Measurements from ENCODE around the gene ARHGAP19.
"Not testable (repeated sequence)": the region's sequence is repeated elsewhere in the genome, so short reads cannot be mapped to it uniquely, and the experiment has no call there.

ARHGAP19 gene

DNA sequence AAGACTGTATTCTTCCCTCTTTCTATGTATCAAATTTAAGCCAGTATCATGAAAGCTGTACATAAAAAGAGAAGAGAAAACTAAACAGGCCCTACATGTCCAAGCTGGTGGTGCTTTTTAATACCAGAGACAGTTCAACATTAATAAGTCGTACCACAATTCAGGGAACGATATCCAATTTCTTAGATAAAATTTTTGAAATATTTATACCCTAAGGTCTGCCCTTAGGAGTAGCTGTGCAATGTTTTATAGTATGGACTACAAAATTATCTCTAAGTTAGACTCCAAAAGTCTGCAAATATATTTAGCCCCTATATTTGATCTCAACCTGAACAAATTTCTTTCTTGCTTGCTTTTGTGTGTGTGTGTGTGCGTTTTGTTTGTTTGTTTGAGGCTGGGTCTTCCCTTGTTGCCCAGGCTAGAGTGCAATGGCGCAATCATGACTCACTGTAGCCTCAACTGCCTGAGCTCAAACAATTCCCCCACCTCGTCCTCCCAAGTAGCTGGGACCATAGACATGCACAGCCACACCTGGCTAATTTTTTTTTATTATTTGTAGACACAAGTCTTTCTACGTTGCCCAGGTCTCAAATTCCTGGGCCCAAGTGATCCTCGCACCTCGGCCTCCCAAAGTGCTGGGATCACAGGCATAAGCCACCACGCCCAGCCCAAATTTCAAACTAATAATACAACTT, 13.2 kb downstream of the ARHGAP19 start:
- DNase-seq: no peak

DNA sequence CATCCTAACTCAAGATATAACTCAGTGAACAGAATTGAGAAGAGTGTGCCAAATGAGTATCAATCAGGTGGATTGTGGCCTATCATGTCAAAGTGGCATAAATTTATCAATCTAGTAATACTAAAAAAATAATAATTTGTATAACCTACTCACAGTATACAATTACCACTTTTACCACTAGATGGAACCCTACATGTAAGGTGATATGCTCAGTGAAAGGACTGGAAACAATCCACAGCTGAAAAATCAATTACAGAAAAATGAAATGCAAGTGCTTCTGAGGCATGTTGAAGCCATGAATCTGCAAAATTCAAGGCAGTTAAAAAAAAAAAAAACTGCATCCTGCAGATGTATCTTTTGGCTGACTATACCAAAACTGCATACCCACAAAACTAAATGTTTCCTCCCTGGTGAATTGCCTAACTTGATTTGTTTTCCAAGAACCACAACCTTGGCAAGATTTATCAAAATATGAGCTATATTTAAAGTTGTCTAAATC, 13.9 kb downstream of the ARHGAP19 start:
- peak; percentile 50 for DNase-seq

DNA sequence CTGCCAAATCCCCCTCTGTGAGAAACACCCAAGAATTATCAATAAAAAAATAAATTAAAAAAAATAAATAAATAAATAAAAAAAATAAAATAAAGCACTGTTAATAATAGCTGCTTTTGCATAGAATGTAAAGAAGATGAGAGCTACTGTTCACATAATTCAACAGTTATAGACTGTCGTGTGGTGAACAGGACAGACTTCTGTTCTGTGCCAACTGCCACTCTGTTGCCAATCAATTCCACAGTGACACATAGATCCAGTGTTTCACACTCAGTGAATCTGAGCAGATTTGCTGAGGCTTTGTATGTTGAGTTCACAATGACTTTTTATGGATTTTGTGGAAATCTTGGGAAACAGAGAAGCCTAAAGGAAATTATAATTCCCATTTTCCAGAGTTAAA, 14.9 kb downstream of the ARHGAP19 start:
- DNase-seq: no peak

DNA sequence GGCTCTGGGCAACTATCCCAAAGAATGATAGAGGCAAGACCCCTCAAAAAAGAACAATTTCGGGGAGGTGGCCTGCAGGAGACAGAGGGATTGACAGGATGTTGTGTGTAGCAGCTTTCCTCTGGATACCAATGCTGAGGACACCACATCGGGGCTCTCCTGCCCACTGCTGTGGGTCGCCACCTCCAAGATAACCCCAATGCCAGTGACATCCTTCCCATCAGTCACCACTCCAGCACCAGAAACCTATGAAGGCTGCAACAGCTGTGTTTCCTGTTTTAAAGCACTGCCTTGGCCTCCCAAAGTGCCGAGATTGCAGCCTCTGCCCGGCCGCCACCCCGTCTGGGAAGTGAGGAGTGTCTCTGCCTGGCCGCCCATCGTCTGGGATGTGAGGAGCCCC, 17.6 kb downstream of the ARHGAP19 start:
- DNase-seq: no peak

DNA sequence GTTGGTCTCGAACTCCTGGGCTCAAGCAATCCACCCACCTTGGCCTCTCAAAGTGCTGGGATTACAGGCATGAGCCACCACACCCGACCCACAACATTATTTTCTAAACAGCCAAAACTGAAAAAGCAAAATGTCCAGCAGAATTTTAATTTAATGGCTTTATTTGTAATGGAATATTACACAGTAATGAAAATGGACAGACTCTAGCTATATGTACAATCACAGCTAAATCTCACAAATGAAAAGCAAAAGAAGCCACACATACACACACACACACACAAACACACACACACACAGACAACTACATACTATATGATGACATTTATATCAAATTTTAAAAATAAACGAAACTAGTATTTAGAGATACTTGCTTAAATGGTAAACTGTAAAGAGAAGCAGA, 18.7 kb downstream of the ARHGAP19 start:
- no peak for DNase-seq

DNA sequence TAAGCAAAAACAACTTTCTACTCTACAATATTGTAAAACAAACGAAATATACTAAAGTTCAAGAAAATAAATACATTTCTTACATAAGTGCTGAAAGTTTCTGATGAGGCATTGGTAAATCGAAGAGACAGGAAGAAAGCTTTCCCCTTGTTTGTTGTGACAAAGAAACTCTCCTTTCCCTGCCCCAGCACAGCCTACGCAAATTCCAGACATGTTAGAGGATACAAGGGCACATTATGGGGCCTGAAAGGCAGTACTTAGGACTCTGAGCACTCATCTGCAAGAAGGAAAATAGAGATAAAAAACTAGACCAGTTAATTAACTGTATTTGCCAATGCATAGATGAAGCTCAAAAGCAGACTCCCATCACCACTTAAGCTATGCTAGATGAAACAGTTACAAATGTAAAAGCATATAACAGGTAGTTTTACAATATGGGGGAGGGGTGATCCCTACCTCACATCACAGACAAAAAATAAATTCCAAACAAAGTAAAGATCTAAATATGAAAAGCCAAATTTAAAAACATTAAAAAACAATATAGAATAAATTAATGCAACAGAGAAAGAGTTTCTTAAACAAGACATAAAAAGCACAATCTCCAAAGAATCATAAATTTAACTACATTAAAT, 21.8 kb downstream of the ARHGAP19 start:
- no peak for DNase-seq

DNA sequence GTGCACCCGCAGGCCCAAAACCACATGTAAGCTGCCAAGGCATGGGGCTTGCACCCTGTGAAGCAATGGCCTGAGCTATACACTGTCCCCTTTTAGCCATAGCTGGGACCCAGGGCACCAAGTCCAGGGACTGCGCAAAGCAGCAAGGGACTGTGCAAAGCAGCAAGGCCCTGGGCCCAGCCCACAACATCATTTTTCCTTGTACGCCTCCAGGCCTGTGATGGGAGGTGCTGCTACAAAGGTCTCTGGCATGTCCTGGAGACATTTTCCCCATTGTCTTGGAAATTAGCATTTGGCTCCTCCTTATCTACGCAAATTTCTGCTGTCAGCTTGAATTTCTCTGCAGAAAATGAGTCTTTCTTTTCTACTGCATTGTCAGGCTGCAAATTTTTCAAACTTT, 24.8 kb downstream of the ARHGAP19 start:
- DNase-seq: no peak

DNA sequence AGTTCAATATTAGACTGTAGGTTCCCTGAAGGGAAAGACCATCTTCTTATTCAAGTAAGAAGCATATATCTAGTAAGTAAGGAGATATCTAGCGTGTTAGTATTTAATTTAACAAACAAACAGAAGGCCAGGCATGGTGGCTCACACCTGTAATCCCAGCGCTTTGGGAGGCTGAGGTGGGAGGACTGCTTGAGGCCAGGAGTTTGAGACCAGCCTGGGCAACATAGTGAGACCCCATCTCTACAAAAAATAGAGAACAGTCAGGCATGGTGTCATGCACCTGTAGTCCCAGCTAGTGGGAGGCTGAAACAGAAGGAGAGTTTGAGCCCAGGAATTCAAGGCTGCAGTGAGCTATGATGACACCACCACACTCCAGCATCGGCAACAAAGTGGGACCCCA, 27.3 kb downstream of the ARHGAP19 start:
- DNase-seq: not testable (repeated sequence)

DNA sequence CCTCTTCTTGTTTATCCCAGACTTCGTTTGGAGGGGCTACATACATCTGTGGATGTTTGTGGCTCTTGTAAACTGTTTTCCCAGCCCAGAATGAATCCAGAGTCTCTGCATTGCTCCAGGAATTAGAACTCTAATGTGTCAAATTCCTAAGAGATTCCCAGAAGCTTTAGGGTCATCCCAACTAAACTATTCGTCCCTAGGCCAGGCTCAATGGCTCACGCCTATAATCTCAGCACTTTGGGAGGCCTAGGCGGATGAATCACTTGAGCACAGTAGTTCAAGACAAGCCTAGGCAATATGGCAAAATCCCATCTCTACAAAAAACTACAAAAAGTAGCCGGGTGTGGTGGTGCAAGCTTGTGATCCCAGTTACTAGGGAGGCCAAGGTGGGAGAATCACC, 28.5 kb downstream of the ARHGAP19 start:
- no peak for DNase-seq

DNA sequence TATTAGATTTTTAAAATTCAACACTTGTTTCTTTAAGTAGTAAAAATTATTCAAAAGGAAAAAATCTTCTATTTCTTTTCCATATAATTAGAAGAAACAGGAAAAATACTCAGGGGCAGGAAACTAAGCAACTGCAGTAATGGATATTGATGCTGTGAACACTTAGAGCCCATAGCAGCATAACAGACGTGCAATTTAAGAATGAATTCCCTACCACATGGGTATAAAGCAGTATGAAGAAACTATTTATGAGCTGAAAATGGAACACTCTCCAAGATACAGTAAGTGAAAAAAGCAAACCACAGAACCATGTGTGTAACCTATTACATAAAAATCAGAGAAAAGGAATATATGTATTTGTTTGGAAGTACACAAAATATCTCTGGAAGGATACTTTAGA, 30.8 kb downstream of the ARHGAP19 start:
- DNase-seq: no peak

DNA sequence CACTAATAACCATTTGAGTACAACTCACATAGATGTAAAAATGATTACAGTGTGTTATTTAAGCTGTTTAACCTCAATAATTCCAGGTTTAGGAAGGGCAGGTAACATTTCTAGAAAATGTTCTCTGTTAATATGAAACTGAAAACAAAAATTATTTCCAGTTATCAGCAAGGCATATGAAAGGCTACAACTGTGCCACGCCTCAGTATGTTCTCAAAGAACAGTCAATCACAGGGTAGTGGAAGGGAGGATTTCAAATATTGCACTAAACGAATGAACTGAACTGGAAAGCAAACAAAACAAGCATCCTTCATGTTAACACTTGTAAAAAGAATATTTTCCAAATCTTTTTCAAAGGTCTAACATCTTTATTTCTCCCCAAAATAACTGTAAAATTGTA, 31.3 kb downstream of the ARHGAP19 start:
- no peak for DNase-seq

DNA sequence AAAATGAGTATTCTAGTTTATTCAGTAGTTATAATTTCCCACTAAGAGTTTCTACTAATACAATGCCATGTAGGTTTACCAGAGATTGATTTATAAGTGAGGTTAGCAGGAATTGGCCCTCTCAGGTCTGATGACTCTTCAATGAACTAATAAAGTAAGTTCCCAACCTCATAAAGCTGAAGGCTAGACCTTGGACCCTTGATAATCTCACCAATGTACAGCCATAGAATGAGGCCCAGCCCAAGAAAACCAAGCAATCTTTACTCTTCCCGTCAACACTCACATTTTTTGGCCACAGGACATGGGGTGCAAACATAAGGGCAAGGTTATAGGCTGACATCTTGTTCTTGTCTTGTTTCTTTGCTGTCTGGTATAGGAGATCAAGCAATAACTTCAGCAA, 33.3 kb downstream of the ARHGAP19 start:
- no peak for DNase-seq

DNA sequence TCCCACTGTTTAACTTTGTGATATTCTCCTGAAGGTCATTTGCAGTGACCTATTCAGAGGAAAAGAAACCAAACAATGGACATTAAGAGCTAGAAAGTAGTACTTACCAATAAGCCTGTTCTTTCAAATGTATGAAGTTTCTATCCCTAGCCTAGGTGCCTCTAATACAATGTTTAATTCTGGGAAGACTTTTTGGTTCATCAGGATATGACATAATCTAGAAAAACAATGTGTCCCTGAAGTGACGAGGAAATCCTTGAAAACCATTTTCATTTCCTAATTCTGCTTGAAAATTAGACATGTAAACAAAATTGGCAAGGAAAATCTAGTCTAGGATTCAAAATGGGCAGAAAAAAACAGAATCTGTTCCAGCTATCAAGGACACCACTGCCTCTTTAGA, 36.1 kb downstream of the ARHGAP19 start:
- no peak for DNase-seq

DNA sequence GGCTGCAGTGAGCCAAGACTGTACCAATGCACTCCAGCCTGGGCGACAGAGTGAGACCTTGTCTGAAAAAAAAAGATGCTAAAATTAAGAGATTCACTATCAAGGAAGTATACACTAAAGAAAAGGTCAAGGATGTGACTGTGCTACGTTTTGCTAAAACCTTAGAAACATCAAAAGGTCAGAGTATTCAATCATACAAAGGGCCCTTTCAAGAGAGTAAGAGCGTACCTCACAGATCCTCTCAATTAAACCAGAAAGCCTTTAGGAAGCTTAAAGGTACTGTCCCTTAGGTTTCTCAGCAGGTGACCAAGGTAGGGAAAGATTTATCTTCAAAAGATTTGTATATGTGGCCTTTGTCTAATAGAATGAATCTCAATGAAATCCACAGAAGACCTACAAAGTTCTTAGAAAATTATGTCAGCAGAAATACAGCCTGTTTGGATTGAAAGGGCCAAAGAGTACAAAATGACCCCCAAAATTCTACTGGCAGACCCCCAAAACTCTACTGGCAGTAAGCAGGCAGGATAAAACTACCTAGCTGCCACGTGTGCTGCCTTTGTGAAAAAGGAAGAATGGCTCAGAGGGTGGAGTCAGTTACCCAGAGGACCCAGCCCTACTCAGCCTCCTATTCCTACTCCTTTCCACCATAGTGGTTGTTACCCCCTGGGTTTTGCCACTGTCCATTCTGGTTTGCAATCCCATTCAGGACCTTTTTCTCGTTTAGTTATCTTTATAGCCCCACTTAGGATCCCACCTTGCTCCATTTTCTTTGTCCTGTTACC, 36.7 kb downstream of the ARHGAP19 start:
- DNase-seq: no peak

DNA sequence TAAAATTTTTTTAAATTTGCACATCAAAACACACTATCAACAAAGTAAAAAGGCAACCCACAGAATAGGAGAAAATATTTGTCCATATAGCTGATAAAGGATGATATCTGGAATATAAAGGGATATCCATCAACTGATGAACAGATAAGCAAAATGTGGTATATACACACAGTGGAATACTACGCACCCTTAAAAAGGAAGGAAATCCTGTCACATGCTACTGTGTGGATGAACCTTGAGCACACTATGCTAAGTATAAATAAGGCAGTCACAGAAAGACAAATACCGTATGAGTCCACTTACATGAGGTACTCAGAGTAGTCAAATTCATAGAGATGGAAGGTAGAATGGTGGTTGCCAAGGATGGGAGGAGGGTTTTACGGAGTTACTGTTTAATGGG, 37.7 kb downstream of the ARHGAP19 start:
- no peak for DNase-seq

DNA sequence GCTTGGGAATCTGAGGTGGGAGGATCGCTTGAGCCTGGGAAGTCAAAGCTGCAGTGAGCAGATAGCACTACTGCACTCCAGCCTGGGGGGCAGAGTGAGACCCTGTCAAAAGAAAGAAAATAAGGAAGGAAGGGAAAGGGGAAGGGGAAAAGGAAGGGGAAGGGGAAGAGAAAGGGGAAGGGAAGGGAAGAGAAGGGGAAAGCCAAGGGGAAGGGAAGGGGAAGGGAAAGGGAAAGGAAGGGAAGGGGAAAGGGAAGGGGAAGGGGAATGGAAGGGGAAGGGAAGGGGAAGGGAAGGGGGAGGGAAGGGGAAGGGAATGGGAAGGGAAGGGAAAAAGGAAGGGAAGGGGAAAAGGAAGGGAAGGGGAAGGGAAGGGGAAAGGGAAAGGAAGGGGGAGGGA, 41.5 kb downstream of the ARHGAP19 start:
- no peak for DNase-seq

DNA sequence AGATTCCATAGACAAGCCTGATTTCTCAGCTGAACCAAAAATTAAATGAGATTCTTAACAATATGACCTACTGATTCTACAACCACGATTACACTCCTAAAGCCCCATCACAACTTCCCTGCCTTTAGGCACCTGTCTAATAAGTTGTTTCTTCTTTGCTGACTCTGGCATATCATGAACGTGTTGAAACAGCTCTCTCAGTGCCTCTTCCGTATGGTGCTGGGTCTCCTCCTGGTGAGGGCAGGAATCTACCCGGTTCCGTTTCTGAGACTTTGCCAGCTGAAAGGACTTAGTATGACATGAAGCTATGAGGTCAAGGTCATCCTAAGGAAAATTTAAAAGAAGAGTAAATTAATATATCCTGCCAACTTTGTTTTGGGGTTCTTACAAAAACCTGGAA, 48.6 kb downstream of the ARHGAP19 start:
- no peak for DNase-seq

DNA sequence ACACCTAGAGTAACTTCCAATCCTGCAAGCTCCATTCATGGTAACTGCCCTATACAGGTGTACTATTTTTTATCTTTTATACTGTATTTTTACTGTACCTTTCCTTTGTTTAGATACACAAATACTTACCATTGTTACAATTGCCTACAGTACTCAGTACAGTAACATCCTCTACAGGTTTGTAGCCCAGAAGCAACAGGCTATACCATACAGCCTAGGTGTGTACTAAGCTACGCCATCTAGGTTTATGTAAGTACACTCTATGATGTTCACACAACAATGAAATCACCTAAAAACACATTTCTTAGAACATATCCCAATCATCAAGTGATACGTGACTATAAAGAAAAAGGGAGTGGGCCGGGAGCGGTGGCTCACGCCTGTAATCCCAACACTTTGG, 53.6 kb downstream of the ARHGAP19 start:
- DNase-seq: no peak

DNA sequence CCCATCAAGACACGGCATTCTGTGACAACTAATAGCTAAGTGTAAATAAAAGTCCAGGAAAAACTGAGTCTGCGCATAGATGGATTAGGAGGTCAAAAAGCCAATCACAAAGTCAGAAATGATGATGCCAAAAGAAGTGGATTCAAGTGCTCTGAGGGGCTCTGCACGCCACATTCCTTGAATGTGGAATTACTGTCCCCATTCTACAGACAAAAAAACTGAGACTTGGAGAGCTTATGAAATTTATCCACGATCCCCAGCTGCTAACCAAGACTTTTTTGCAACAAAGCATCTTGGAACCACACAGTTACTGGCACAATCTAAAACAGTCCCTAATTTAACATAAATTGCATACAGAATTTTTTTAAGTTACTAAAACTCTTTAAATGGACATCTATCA, 57.1 kb downstream of the ARHGAP19 start:
- no peak for DNase-seq

DNA sequence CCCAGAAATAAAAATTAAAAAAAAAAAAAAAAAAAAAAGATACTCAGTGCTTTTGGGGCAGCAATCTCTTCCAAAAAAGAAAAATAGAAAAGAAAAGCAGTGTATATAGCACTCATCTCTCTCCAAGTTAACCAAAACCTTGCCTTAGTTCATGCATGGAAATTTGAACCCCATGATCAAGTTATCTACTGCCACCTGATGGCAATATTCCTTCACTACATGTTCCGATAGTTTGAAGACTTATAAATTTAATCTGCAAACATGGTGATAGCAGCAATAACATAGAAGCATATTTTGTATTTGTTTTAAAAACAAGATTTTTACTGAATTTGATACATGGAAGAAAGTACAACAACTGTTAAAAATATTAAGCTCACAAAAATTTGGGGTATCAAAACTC, 58.0 kb downstream of the ARHGAP19 start:
- peak; percentile 53 for DNase-seq

DNA sequence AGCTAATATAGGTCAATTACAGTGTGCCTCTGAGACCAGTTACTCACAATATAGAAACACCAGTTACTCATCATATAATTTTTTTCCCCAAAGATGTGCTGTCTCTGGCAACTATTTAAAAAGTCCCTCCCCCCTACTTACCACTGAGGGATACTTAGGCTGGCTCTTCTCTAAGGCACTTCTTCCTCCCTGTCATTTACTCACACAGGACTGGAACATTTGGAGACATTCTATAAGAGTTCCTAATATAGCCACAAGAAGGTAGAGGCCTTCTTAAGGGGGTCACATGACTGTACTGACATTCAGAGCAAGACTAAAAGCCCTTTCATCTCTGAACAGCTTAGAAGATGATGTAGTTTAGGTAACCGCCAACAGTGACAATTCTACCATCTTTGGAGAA, 62.3 kb downstream of the ARHGAP19 start:
- peak; percentile 70 for DNase-seq

DNA sequence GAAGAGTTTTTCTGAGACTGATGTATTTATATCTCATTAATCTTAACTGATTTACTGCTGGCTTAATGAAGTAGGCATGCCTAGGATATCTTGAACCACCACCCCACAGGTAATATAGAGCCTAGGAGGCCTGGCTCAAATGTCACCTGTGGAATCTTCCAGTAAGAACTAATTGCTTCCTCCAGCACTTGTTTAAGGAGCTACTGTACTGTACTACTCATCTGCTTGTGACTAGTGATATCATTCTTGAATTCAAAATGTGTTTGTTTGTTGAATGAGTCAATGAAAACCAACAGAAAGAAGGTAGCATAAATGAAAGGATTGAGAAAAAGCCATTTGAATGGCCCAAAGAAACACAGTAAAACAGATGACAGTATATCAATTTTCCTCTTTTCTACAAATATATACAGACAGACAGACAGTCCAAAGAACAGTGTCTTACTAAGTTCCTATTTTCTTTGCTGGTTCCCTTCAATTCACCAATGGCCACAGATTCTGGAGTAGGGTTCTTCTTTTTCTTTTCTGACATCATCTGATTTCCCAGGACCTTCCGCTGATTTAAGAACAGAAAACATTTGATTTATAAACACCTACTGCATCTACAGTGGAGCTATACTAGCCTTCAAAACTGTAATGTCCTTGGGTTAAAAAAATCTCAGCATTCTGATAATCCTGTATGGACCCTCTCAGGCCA, 63.0 kb downstream of the ARHGAP19 start:
- DNase-seq: peak; percentile 24

DNA sequence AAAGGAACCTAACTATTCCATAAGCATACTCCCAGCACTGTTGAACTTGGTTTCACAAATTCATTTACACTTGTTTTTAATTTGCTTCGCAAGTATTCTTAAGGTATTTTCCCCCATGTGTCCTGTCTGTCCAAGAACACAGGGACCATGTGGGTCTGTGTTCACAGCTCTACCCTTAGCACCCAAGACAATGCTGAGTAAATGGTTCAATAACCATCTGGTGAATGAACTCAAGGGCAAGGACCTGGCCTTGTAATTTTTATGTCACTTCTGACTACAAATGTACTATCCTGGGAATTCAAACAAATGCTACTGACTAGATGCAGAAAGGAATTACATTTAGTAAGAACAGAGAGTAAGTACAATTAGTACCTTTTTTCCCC, 63.7 kb downstream of the ARHGAP19 start:
- no peak for DNase-seq

Measured in activated CD4-positive, alpha-beta T cell treated with anti-CD3 and anti-CD28 coated beads, Interleukin-10, Interleukin-2, amounts not matched to agents 100 ng/mL and 50 ng/mL, durations not matched to agents 16 hours and 8 hours (primary cell).